ENCODE results near the gene GALNT10. TPM values are rescaled to one million over a fixed set of nuclear protein-coding genes. Genes with fewer than 3 reads are reported as not detected.

GALNT10 gene
- total RNA-seq, 2 donors from 2014 or later: 32.2 to 44.1 TPM

DNA sequence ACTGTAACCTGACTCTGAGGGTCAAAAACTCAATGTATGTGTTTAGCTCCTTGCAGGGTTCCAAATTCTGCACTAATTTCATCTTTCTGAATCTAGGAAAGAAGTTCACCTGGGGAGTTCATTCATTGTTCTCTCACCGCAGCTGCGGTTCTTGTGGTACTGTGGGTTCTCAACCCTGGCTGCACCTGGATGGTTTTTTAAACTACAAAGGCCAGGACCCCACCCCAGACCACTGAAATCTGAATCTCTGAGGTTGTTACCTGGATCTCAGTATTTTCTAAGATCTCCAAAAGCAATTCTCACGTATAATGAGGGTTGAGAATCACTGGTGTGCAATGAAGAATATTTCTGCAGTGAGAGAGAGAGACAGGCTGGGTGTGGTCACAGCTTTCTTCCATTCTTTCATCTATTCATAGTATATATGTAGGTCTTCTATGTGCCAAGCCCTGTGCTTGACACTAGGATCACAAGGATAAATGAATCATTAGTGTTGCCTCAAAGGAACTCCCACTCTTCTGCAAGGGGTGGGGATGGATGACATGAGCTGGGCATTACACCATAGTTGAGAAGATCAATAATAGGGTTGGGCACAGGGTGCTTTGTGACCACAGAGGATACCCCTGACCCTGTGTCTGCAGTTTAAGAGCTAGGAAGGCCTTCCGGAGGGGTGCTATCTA is 109.8 kb downstream of the GALNT10 start:
- no peak for DNase-seq (ENCODE audit: low spot score)
- H3K27me3 Mint-ChIP-seq: no peaks in the 10 kb centered on the region
- H3K4me1 Mint-ChIP-seq (ENCODE audit: low read depth in 2 of 2): peaks cover 0 to 5% of the 10 kb centered on the region in 2 donors
- no peaks in the 10 kb centered on the region for H3K9me3 Mint-ChIP-seq
- H3K4me3 Mint-ChIP-seq: no peak overlapping the region
- no peak overlapping the region for H3K27ac Mint-ChIP-seq
- ATAC-seq: no peak
- peaks cover 33% of the 10 kb centered on the region for H3K36me3 Mint-ChIP-seq

DNA sequence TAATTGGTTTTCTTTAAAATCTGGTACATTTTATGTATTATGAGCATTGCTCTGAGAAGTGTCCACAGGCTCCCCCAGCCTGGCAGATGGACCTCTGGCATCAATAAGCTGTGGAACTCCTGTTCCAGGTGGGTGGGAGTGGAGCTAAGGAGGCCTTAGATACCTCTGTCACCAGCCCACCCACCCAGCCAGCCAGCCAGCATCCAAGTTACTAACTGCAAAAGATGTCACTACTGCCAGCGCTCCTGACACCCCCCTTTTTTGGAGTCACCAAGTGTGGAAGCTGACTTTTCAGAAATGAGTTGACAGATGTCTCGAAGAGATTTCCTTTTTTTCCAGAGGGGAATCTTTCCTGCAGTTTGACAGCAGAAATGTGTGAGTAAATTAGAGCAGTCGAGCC is 111.2 kb downstream of the GALNT10 start:
- Mint-ChIP-seq H3K9me3 (no peaks in the 10 kb centered on the region), H3K27ac (no peak overlapping the region), H3K27me3 (no peaks in the 10 kb centered on the region), H3K4me1 (ENCODE audit: low read depth in 2 of 2) (peaks cover 3 to 6% of the 10 kb centered on the region in 2 donors), H3K4me3 (no peak overlapping the region), H3K36me3 (peaks cover 37% of the 10 kb centered on the region)
- DNase-seq (ENCODE audit: low spot score) (no peak), ATAC-seq (no peak)

- ATAC-seq: no peak
- DNase-seq (ENCODE audit: low spot score): no peak
- no peaks in the 10 kb centered on the region for H3K27me3 Mint-ChIP-seq
- no peaks in the 10 kb centered on the region for H3K9me3 Mint-ChIP-seq
- H3K36me3 Mint-ChIP-seq: peaks cover 39% of the 10 kb centered on the region
- H3K27ac Mint-ChIP-seq: no peak overlapping the region
- H3K4me1 Mint-ChIP-seq (ENCODE audit: low read depth in 2 of 2): peaks cover 3 to 8% of the 10 kb centered on the region in 2 donors
- no peak overlapping the region for H3K4me3 Mint-ChIP-seq
These were observed 111.6 kb downstream of the GALNT10 start for GRCh38 chr5:154302161-154302560.

DNA sequence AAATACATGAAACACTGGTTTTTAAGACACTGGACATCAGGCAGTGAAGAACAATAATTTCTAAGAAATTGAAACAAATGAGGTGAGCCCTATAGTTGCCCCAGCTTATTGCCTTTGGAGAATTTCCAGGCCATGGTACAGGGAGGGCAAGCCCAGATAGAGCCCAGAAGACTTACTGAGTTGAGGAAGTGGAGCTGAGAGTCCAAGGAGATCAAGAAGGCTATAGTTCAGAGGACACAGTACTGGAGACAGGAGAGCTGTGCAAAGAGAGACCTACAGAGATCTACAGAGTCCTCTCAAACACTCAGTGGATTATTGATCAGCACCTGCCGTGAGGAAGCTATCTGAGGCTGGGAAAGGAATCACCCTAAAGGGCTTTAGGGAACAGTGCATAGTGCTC is 112.6 kb downstream of the GALNT10 start:
- Mint-ChIP-seq H3K4me1 (ENCODE audit: low read depth in 2 of 2) (peaks cover 3 to 8% of the 10 kb centered on the region in 2 donors), H3K4me3 (no peak overlapping the region), H3K27ac (no peak overlapping the region), H3K27me3 (no peaks in the 10 kb centered on the region), H3K9me3 (no peaks in the 10 kb centered on the region), H3K36me3 (peaks cover 35% of the 10 kb centered on the region)
- ATAC-seq: no peak
- DNase-seq (ENCODE audit: low spot score): no peak

GRCh38 chr5:154308443-154309370 is 118.2 kb downstream of the GALNT10 start:
- H3K27ac Mint-ChIP-seq: peak overlapping the region; percentile 5 to 15
- peaks cover 20% of the 10 kb centered on the region for H3K36me3 Mint-ChIP-seq
- H3K27me3 Mint-ChIP-seq: no peaks in the 10 kb centered on the region
- peaks cover 36 to 40% of the 10 kb centered on the region in 2 donors for H3K4me1 Mint-ChIP-seq (ENCODE audit: low read depth in 2 of 2)
- ATAC-seq (no peak), DNase-seq (ENCODE audit: low spot score) (no peak)
- no peaks in the 10 kb centered on the region for H3K9me3 Mint-ChIP-seq
- peak overlapping the region; percentile 18 for H3K4me3 Mint-ChIP-seq

- peaks cover 14% of the 10 kb centered on the region for H3K36me3 Mint-ChIP-seq
- DNase-seq (ENCODE audit: low spot score): no peak
- peak overlapping the region; percentile 18 for H3K4me3 Mint-ChIP-seq
- H3K4me1 Mint-ChIP-seq (ENCODE audit: low read depth in 2 of 2): peaks cover 36 to 40% of the 10 kb centered on the region in 2 donors
- no peaks in the 10 kb centered on the region for H3K9me3 Mint-ChIP-seq
- peak overlapping the region; percentile 5 to 15 for H3K27ac Mint-ChIP-seq
- no peak for ATAC-seq
- H3K27me3 Mint-ChIP-seq: no peaks in the 10 kb centered on the region
These were observed 118.8 kb downstream of the GALNT10 start for GRCh38 chr5:154309371-154309745.

DNA sequence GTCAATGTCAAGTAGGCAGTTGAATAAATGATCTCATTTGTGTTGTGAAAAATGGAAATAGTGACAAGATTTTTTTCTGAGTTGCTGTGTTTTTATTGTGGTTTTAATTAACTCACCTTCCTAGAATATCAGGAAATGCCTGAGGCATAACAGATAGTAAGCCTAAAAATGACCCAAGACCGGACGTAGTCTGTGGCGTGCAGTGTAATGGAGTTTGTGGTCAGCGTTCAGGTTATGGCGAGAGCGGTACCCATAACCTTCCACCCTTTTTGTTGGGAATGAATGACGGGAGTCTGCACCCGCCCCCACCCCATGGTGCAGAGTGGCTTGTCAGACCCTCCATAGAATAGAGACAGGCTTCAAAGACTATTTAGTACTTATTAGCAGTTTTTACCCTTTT is 119.3 kb downstream of the GALNT10 start:
- DNase-seq (ENCODE audit: low spot score): no peak
- H3K9me3 Mint-ChIP-seq: no peaks in the 10 kb centered on the region
- H3K36me3 Mint-ChIP-seq: peaks cover 9% of the 10 kb centered on the region
- H3K27me3 Mint-ChIP-seq: no peaks in the 10 kb centered on the region
- peaks cover 36 to 40% of the 10 kb centered on the region in 2 donors for H3K4me1 Mint-ChIP-seq (ENCODE audit: low read depth in 2 of 2)
- peak overlapping the region; percentile 18 for H3K4me3 Mint-ChIP-seq
- ATAC-seq: peak; percentile 66 to 69
- peak overlapping the region; percentile 5 to 15 for H3K27ac Mint-ChIP-seq

GRCh38 chr5:154311362-154311761 is 120.8 kb downstream of the GALNT10 start:
- Mint-ChIP-seq H3K9me3 (no peaks in the 10 kb centered on the region), H3K4me3 (peak overlapping the region; percentile 37), H3K27ac (peak overlapping the region in 1 of 2 donors; percentile 46), H3K36me3 (peaks cover 6% of the 10 kb centered on the region), H3K27me3 (no peaks in the 10 kb centered on the region), H3K4me1 (ENCODE audit: low read depth in 2 of 2) (peaks cover 36 to 38% of the 10 kb centered on the region in 2 donors)
- ATAC-seq: peak; percentile 79 to 90
- peak; percentile 68 for DNase-seq (ENCODE audit: low spot score)

GRCh38 chr5:154312000-154312399 is 121.5 kb downstream of the GALNT10 start:
- Mint-ChIP-seq H3K4me1 (ENCODE audit: low read depth in 2 of 2) (peaks cover 32 to 36% of the 10 kb centered on the region in 2 donors), H3K27ac (peak overlapping the region in 1 of 2 donors; percentile 46), H3K9me3 (no peaks in the 10 kb centered on the region), H3K36me3 (no peaks in the 10 kb centered on the region), H3K27me3 (no peaks in the 10 kb centered on the region), H3K4me3 (no peak overlapping the region)
- DNase-seq (ENCODE audit: low spot score) (no peak), ATAC-seq (no peak)

GRCh38 chr5:154312576-154312975 is 122.0 kb downstream of the GALNT10 start:
- Mint-ChIP-seq H3K27ac (no peak overlapping the region), H3K4me1 (ENCODE audit: low read depth in 2 of 2) (peaks cover 32 to 36% of the 10 kb centered on the region in 2 donors), H3K4me3 (no peak overlapping the region), H3K9me3 (no peaks in the 10 kb centered on the region), H3K36me3 (no peaks in the 10 kb centered on the region), H3K27me3 (no peaks in the 10 kb centered on the region)
- ATAC-seq (no peak), DNase-seq (ENCODE audit: low spot score) (no peak)

DNA sequence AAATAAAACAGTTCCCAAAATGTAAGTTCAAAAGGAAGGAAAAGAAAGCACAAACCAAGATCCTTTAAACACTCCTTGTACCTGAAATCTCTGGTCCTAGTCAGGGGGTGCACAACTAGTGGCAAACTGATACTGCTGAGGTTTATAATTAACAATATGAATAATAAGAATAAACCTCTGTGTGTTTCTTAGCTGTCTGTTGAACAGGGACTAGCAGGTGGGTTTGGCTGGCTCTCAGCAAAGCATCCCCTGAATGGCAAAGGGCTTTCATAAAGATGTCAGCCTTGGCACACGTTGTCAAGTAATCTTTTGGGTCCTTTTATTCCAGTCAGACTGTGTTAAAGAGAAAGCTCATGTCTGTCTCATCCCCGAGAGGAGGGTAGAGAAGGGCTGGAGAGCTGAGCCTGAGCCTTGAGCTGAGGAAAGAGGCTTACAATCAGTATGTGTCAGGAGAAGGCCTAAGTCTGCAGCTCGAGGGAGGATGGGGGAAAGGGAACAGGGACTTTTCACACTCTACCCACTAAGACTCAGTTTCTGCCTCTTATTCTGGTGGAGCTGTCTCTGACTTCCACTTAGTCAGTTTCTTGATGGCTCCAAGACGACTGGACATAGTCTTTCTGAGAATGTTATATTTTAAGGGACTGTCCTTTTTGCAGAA is 123.0 kb downstream of the GALNT10 start:
- DNase-seq (ENCODE audit: low spot score) (no peak), ATAC-seq (no peak)
- Mint-ChIP-seq H3K4me3 (no peak overlapping the region), H3K9me3 (no peaks in the 10 kb centered on the region), H3K27ac (no peak overlapping the region), H3K36me3 (no peaks in the 10 kb centered on the region), H3K27me3 (no peaks in the 10 kb centered on the region), H3K4me1 (ENCODE audit: low read depth in 2 of 2) (peaks cover 33 to 40% of the 10 kb centered on the region in 2 donors)

GRCh38 chr5:154315196-154315595 is 124.7 kb downstream of the GALNT10 start:
- no peaks in the 10 kb centered on the region for H3K9me3 Mint-ChIP-seq
- ATAC-seq (no peak), DNase-seq (ENCODE audit: low spot score) (no peak)
- no peaks in the 10 kb centered on the region for H3K36me3 Mint-ChIP-seq
- H3K4me1 Mint-ChIP-seq (ENCODE audit: low read depth in 2 of 2): peaks cover 28 to 34% of the 10 kb centered on the region in 2 donors
- no peak overlapping the region for H3K27ac Mint-ChIP-seq
- H3K27me3 Mint-ChIP-seq: no peaks in the 10 kb centered on the region
- no peak overlapping the region for H3K4me3 Mint-ChIP-seq

DNA sequence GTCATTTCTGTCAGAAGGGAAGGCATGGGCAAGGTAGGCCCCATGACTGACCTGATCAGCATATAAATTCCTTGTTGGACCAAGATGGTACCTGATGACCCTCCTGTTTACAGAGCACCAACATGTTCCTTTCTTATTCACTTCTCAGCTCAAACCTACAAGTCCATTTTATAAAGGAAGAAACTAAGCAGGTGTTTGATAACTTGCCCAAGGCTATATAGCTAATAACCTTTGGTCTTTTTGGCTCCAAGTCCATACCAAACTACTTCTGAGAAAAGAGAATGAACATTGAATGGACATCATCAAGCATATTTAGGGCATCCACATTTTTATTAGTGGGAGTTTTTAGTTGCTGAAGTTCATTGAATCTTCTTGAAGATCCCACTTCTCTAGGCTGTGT is 125.2 kb downstream of the GALNT10 start:
- DNase-seq (ENCODE audit: low spot score) (no peak), ATAC-seq (no peak)
- Mint-ChIP-seq H3K36me3 (no peaks in the 10 kb centered on the region), H3K9me3 (no peaks in the 10 kb centered on the region), H3K27me3 (no peaks in the 10 kb centered on the region), H3K27ac (no peak overlapping the region), H3K4me3 (no peak overlapping the region), H3K4me1 (ENCODE audit: low read depth in 2 of 2) (peaks cover 27 to 36% of the 10 kb centered on the region in 2 donors)
